GOT3 (cell line): ENCODE measurements around the gene NUDCD3.
"Not testable (repeated sequence)": the region's sequence is repeated elsewhere in the genome, so short reads cannot be mapped to it uniquely, and the experiment has no call there.

Source experiments
- DNase-seq: peaks from one replicate; lab custom pipeline; 2025; ENCODE audit warnings: mixed read lengths; lab: John Stamatoyannopoulos, UW

The NUDCD3 gene

DNA sequence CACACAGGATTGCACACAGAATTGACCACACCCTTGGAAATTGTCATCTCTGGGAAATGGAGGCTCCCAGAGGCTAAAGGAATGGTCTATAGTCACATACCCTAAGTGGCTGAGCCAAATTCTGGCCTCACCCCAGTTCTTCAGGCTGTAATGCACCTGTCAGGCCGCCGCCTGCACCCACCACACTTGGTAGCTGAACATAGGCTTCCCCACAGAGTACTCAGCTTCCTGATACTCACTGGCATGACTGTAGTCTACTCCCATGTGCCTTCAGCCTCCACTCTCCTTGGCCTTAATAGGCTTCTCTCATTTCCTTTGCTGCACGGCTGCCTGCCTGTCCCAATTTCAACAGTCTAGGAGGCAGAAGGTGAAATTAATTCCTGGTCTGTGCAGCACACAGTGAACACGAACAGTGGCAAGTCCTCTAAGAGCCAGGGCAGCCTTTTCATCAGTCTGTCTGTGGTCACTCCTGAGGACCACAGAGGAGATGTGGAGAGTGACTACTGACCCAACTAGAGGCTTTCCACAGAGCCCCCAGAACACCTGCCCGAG lies 42.5 kb downstream of the NUDCD3 start:
- DNase-seq: no peak

- no peak for DNase-seq
Measured at GRCh38 chr7:44445986-44446671, 44.3 kb downstream of the NUDCD3 start.

DNA sequence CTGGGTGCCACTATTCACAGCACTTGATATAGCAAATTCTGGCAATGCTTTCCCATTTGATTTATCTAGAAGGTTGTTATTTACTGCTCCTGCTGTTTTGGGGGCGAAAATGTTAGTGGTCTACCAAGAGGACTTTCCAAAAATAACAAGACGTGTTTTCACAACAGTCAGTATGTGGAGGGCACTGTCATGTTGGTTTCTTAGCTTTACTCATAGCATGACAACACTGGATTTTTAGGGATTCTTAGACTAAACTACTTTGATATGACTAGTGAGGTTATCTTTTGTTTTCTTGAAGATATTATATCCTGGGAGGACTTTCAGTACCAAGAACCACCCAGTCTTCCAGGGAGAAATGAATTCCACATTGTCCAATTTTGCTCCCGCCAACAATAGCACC lies 49.4 kb downstream of the NUDCD3 start:
- DNase-seq: no peak

- no peak for DNase-seq
Measured at GRCh38 chr7:44440577-44441078, 49.8 kb downstream of the NUDCD3 start.

GRCh38 chr7:44439926-44440325 lies 50.5 kb downstream of the NUDCD3 start:
- DNase-seq: no peak

DNA sequence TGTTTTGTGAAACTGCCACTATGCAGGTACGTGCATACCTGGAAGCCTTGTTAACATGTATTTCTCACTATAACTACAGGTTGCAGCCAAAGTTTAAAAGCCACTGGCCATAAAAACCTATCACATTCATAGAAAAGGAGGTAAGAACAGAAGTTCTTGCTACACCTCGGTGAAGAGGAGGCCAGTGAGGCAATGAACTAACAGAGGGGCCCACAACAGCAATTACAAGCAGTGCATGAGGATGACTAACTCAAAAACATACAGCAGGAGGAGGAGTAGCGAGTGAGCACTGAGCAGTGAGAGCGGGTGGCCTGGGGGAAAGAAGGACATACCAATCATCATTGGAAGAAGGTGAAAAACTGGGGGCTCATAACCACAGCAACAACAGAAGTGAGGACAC lies 51.6 kb downstream of the NUDCD3 start:
- no peak for DNase-seq

- DNase-seq: no peak
Measured at GRCh38 chr7:44434201-44434600, 56.3 kb downstream of the NUDCD3 start.

DNA sequence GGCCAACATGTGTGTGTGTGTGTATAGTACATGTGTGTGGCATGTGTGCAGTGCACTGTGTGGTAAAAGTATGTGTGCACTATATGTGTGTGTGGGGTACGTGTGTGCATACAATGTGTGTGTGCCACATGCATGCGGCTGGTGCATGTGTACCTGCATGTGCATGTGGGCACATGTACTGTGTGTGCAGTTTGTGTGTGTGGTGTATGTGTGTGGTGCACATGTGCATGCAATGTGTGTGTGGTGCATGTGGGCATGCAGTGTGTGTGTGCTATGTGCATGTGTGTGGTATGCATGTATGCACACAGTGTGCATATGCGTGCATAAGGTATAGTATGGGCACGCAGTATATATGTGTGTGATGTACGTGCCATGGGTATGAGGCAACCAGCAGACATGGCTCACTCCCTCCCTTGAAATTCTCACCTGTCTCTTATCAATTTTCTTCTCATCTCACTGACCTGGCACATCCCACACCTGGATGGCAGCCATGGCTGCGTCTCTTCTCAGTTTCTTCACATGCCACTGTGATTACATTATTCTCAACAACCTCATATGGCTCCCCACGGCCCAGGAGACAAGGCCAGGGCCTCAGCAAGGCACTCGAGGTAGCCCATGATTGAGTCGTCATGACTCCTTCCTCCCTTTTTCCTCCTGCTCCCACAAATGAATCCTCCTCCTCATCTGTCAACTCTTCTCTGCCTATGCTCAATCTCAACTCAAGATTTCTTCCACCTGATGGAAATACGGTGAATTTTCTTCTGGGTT lies 57.0 kb downstream of the NUDCD3 start:
- DNase-seq: no peak

DNA sequence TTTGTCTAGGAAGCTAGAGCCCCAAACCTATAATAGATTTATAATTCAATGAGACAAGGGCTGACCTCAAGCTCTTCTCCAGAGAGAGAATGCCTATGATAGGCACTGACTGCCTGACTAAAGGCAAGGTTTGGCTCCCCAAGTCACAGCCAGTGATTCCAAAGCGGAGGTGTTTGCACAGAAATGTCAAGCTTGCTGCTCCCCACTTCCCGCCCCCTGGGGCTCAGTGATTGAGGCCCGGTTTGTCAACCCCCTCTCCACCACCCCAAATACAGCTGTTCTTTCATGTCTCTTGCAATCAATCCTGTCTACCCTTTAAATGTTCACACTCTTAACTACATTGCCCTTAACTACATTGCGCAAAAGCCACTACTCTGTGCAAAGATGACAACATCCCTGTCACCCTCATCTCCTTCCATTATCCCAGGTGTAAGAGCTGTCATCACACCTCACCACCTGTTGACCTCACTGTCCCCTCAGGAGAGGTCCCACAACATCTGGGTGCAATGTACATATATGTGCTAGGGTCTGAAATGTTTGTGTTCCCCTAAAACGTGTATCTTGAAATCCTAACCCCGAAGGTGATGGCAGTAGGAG lies 58.0 kb downstream of the NUDCD3 start:
- no peak for DNase-seq

GRCh38 chr7:44431091-44431608 lies 59.3 kb downstream of the NUDCD3 start:
- no peak for DNase-seq

DNA sequence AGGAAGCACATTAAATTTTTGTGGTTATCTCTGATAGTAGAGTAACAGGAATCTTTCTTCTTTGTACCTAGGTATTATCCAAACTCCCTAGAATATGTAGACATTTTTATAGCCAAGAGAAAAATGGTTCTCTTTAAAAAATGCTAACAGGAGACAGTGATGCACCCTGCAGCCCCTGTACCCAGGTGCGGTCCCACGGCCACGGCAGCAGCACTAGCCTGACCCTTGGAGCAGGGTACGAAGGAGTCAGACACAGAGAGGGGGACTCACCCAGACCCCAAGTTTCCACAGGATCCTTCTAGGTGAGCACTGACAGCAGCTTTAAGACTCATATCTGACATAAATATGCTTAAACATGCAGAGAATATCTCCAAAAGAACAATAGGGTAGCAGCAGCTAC lies 60.4 kb downstream of the NUDCD3 start:
- no peak for DNase-seq

- DNase-seq: not testable (repeated sequence)
Measured at GRCh38 chr7:44424762-44425161, 65.7 kb downstream of the NUDCD3 start.

GRCh38 chr7:44416941-44417340 lies 73.5 kb downstream of the NUDCD3 start:
- no peak for DNase-seq

DNA sequence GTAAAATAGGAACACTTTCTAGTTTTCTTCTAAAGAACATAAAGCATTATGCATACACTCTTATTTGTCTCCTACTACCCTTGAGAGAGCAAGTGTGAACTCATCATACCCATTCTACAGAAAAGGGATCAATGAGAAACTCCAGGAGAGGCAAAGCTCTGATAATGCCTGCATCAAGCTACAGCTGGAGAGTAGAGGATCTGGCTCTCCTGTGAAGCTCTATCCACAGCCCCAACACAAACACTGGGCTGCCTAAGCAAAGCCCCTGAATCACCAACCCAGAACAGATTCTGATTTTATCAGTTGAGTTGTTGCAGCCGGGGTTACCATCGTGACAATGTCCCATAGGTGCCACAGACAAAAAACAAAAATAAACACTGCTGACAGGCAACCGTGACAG lies 74.9 kb downstream of the NUDCD3 start:
- no peak for DNase-seq

DNA sequence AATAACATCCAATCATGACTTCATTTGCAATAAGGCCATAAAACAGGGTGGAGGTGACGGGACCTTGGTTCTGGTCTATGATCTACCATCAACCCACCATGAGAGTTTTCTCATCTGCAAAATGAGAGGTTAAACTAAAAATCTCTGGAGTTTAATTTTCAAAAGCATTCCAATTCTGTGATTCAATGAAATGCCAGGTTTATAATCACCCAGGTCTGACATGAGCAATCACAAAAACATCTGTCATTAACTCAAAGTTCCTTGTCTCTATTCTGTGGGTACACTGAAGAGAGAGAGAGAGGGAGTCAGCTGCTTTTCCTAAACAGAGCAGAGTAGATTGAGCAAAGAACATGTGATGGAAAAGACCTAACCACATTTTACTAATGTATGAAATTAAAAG lies 75.4 kb downstream of the NUDCD3 start:
- DNase-seq: no peak

- DNase-seq: no peak
Measured at GRCh38 chr7:44411306-44411705, 79.2 kb downstream of the NUDCD3 start.

DNA sequence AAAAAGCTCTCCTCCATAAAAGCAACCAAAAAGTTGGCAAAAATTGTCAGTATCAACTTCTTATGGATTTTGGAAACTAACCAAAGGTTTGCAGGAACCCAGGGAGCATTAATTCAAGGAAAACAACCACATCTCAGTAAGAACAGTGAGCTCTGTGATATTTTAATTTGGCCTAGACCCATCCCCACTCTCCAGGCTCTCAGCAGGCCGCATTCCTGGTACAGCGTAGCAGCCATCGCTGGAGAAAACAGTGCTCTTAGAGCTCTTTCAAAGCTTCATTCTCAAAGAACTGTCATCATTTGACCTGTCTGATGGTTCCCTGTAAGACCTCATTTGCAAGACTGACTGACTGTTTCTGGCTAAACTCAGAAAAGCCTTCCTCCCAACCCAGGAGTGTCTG lies 81.9 kb downstream of the NUDCD3 start:
- DNase-seq: no peak

- no peak for DNase-seq
Measured at GRCh38 chr7:44403775-44404174, 86.7 kb downstream of the NUDCD3 start.

DNA sequence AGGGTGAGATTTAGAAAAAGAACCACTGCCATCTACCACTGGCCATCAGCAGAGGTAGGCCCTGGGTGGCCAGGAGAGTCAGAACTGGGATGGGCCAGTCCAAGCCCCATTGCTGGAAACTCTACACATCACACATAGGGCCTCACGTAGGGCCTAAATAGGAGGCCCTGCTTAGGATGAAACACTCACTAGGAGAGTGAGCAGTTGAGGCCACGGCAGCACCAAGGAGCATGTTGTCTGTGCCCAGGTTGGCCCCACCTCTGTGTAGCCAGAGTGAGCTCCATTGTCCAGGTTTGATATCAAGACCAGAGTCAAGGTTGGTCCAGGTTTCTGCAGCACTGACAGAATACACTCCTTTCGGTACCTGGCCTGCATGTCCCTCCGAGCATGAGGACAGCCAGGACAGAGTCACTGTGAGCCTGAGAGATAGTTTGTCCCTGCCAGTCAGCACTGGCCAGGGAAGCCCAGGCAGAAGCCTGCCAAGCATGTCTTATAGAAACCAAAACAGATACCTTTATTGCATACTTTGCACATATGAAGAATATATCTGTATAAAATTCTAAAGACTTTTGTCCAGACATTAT lies 87.2 kb downstream of the NUDCD3 start:
- no peak for DNase-seq

DNA sequence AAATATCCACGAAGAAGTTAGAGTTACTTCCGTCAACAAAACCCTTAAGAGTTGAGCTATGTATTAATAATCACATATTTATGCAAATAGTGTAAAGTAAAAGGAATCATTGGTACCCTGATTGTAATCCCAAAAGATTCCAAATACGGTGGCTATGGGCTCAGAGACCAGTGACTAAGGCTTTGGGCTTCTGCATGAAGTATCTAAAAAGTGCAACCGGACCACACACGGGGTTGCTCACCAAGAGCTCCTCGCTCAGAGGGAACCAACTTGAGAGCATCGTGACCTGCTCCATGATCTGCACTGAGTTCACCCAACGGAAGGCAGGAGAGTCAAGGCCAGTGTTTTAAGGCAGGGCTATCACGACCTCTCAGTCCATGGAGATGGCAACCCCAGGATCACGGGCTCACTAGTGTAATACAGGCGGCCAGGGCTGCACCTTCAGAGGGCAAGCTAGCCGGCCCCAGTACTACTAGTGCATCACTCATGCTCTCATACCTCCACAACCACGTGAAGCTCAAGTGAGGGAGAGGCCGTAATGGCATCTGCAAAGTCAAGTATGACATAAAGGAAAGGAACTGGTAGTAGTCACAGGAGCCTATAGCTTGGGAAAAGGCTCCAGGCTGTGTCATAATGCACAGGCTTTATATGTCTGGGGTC lies 87.9 kb downstream of the NUDCD3 start:
- no peak for DNase-seq

- DNase-seq: no peak
Measured at GRCh38 chr7:44401692-44402091, 88.8 kb downstream of the NUDCD3 start.
